Putamen (tissue), 1 donor: ENCODE results near the gene FOXQ1.

ENCODE experiments used
- DNase-seq: peaks from one replicate; pipeline ENCODE4 v3.0.0-alpha.2; 2016; ENCODE audit warnings: low spot score

FOXQ1 gene

DNA sequence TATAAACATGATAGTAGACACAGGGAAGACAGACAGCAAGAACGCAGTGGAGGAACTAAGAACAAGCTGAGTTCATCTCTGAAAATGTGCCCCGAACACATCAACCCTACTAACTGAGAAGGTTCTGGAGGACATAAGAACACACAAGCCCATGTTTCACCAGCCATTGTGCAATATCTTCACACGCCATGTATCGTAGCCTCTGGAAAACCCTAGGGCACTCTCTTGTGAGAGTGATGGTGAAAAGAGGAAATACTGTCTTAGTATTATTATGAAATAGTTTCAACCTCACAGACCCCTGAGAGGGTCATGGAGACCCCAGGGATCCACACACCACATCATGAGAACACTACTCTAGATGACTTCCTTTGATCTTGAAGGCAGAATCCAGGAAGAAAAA, 51.4 kb downstream of the FOXQ1 start:
- no peak for DNase-seq

DNA sequence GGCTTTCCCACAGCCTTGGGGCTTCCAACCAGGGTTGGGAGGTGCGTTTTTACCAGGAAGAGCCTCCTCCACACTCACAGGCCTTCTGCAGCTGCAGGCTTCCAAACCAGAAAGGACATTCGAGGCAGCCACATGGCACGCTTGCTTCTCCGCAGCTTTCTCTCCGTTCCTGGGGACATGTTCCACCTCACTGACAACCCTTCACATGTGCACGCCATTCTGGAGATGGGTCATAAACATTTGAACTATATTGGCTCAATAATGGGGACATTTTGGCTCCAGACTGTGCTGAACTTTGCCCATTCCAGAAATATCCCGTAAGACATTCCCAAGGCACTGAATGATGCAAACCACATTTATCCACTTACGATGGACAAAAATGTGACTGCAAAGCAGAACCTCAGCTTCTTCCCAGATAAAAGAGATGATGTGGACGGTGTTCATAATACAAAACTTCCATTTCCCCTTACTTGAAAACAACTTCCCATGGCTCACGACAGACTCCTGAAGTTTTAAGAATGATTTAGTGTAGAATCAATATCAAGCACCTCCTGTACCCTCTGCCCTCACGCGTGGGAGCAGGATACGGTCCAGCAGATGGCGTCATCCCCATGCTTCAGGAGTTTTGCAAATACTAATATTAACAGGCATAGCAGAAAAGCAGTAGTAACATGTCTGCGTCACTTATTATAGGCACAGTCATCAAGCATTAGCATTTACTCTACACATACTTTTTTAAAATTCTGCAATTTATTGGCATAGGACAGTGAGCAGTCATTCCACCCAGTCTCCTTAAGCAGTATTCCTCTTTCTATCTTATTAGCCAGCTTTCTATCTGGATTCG, 52.1 kb downstream of the FOXQ1 start:
- no peak for DNase-seq
